Liver (tissue), 9 donors: ENCODE data around the gene P2RX3. TPM values are rescaled to one million over a fixed set of nuclear protein-coding genes. Genes with fewer than 3 reads are reported as not detected.

Experiments
- DNase-seq: peaks from one replicate; pipeline ENCODE4 v3.0.0-alpha.2; 2017; ENCODE audit warnings: low spot score
- H3K27ac ChIP-seq, 2 donors: one replicate each; pipeline ENCODE4 v1.7.0; 2013; ENCODE audit warnings: inconsistent platforms in 2 of 2, low read length in 2 of 2, control low read depth in 1 of 2, low read depth in 1 of 2, mild to moderate bottlenecking in 1 of 2
- H3K27me3 ChIP-seq, 4 donors: one replicate each; pipeline versions ENCODE4 v1.6.1 to v1.7.0; 2013; ENCODE audit warnings: low read length in 3 of 4, inconsistent platforms in 1 of 4, mild to moderate bottlenecking in 1 of 4, moderate library complexity in 1 of 4; ENCODE audit not compliant: control insufficient read depth in 4 of 4, insufficient read depth in 4 of 4
- H3K36me3 ChIP-seq, 4 donors: one replicate each; pipeline versions ENCODE4 v1.6.1 to v1.7.0; 2013; ENCODE audit warnings: low read length in 3 of 4, mild to moderate bottlenecking in 3 of 4, low read depth in 1 of 4, moderate library complexity in 1 of 4; ENCODE audit not compliant: control insufficient read depth in 4 of 4, insufficient read depth in 3 of 4
- H3K4me1 ChIP-seq, 4 donors: one replicate each; pipeline versions ENCODE4 v1.6.1 to v1.7.0; 2013; ENCODE audit warnings: low read length in 3 of 4, mild to moderate bottlenecking in 3 of 4, moderate library complexity in 1 of 4; ENCODE audit not compliant: control insufficient read depth in 4 of 4, insufficient read depth in 4 of 4
- H3K4me3 ChIP-seq, 3 donors: one replicate each; pipeline versions ENCODE4 v1.6.1 to v1.7.0; 2013; ENCODE audit warnings: low read length in 3 of 3, control low read depth in 1 of 3, low read depth in 1 of 3, mild to moderate bottlenecking in 1 of 3
- H3K9ac ChIP-seq, 2 donors: one replicate each; pipeline ENCODE4 v1.7.0; 2013; ENCODE audit warnings: low read length in 2 of 2, mild to moderate bottlenecking in 2 of 2, moderate library complexity in 2 of 2, control low read depth in 1 of 2, low read depth in 1 of 2
- H3K9me3 ChIP-seq, 4 donors: one replicate each; pipeline versions ENCODE4 v1.6.1 to v1.7.0; 2013; ENCODE audit warnings: low read length in 3 of 4; ENCODE audit not compliant: control insufficient read depth in 4 of 4
- ATF3 ChIP-seq: IDR thresholded peaks from 2 replicates; pipeline ENCODE4 v1.6.1; 2016; ENCODE audit warnings: antibody characterized with exemption
- CTCF ChIP-seq: fragments of 150-350 bp; IDR thresholded peaks from 2 replicates; pipeline ENCODE4 v1.5.1; 2017; ENCODE audit warnings: improper control_type of control experiment, low read depth, low read length; ENCODE audit not compliant: missing input control
- FOXA1 ChIP-seq: IDR thresholded peaks from 2 replicates; pipeline ENCODE4 v1.6.1; 2016; ENCODE audit warnings: antibody characterized with exemption
- GABPA ChIP-seq, 2 donors: IDR thresholded peaks in 1 of 2; conservative IDR thresholded peaks in 1 of 2; 2 replicates each; pipeline ENCODE4 v1.6.1; 2016; ENCODE audit warnings: antibody characterized with exemption in 2 of 2, mild to moderate bottlenecking in 1 of 2, moderate library complexity in 1 of 2
- HNF4G ChIP-seq: IDR thresholded peaks from 2 replicates; pipeline ENCODE4 v1.6.1; 2016; ENCODE audit warnings: antibody characterized with exemption
- JUND ChIP-seq, 2 donors: IDR thresholded peaks; 2 replicates each; pipeline ENCODE4 v1.6.1; 2016; ENCODE audit warnings: antibody characterized with exemption in 2 of 2
- MAX ChIP-seq: IDR thresholded peaks from 2 replicates; pipeline ENCODE4 v1.6.1; 2016; ENCODE audit warnings: antibody characterized with exemption
- NR2F2 ChIP-seq: IDR thresholded peaks from 2 replicates; pipeline ENCODE4 v1.6.1; 2016; ENCODE audit warnings: antibody characterized with exemption
- RXRA ChIP-seq, 2 donors: IDR thresholded peaks; 2 replicates each; pipeline ENCODE4 v1.6.1; 2017 to 2018; ENCODE audit warnings: antibody characterized with exemption in 2 of 2, mild to moderate bottlenecking in 1 of 2
- SP1 ChIP-seq: IDR thresholded peaks from 2 replicates; pipeline ENCODE4 v1.6.1; 2018; ENCODE audit warnings: antibody characterized with exemption, mild to moderate bottlenecking
- TAF1 ChIP-seq: conservative IDR thresholded peaks from 2 replicates; pipeline ENCODE4 v1.6.1; 2016; ENCODE audit warnings: antibody characterized with exemption, mild to moderate bottlenecking
- YY1 ChIP-seq: IDR thresholded peaks from 2 replicates; pipeline ENCODE4 v1.6.1; 2016; ENCODE audit warnings: antibody characterized with exemption, mild to moderate bottlenecking
- ZBTB33 ChIP-seq: IDR thresholded peaks from 2 replicates; pipeline ENCODE4 v1.6.1; 2016; ENCODE audit warnings: antibody characterized with exemption
- WGBS: extraction: QIAGEN DNeasy Blood & Tissue Kit; methylation state at CpG from one replicate; pipeline ENCODE4 v1.1.7; 2013; 5-methylcytosine and 5-hydroxymethylcytosine counted together
- polyA plus RNA-seq, 2 donors: library from polyadenylated mRNA; stranded (reverse) in 1 of 2; unstranded in 1 of 2; fragments of 200-250 nt in 1 of 2; fragments of >200 nt in 1 of 2; fragmentation: Nextera tagmentation in 1 of 2; extraction: Ambion mirVana in 1 of 2; gene quantifications; one replicate each; pipeline versions ENCODE4 v1.2.1 to v1.2.3, GENCODE V29; 2013 to 2015
- total RNA-seq, 2 donors: library from RNA; depleted of rRNA; stranded (reverse); fragments of >200 nt; gene quantifications; one replicate each; pipeline ENCODE4 v1.2.3, GENCODE V29; 2014
- donor health status: healthy.
- donor health status: healthy.
- donor health status: healthy.
- donor health status: healthy.
- donor health status: healthy.

P2RX3 gene
- total and polyA plus RNA-seq, 4 donors: 0.18 to 0.33 (median 0.23) TPM

- no peak for TF ChIP-seq TAF1
- TF ChIP-seq GABPA (IDR thresholded peaks at IDR 0.05 in 1 of 2, conservative IDR thresholded peaks at IDR 0.05 in 1 of 2): peak in 1 of 2 donors; percentile 54
- Histone ChIP-seq H3K36me3 (peaks cover 4 to 38% (median 18%) of the 10 kb centered on the region in 4 donors), H3K27ac (peak overlapping the region; percentile 92 to 94), H3K9ac (peak overlapping the region; percentile 72), H3K4me3 (peak overlapping the region; percentile 63 to 82 (median 65)), H3K4me1 (peaks cover 7 to 47% (median 41%) of the 10 kb centered on the region in 4 donors), H3K9me3 (no peaks in the 10 kb centered on the region), H3K27me3 (no peaks in the 10 kb centered on the region)
- no peak for DNase-seq
- 14% methylated on average over 6 of the region's 6 CpGs for WGBS
Measured at GRCh38 chr11:57325735-57326048, 12.5 kb upstream of the P2RX3 start.

- Histone ChIP-seq H3K4me1 (peaks cover 2 to 29% (median 21%) of the 10 kb centered on the region in 4 donors), H3K4me3 (no peak overlapping the region), H3K36me3 (peaks cover 6 to 58% (median 36%) of the 10 kb centered on the region in 4 donors), H3K9ac (no peak overlapping the region), H3K9me3 (no peaks in the 10 kb centered on the region), H3K27me3 (no peaks in the 10 kb centered on the region), H3K27ac (no peak overlapping the region)
- no peak for DNase-seq
- TF ChIP-seq SP1 (no peak), ATF3 (no peak), HNF4G (no peak), FOXA1 (no peak), MAX (no peak), RXRA (IDR thresholded peaks at IDR 0.05) (no peak), CTCF (no peak), YY1 (no peak), JUND (IDR thresholded peaks at IDR 0.05) (no peak), NR2F2 (no peak)
- WGBS: 96% methylated on average over 5 of the region's 5 CpGs
Measured at GRCh38 chr11:57327721-57328120, 10.4 kb upstream of the P2RX3 start.

GRCh38 chr11:57330029-57330428, 8.1 kb upstream of the P2RX3 start:
- 94% methylated on average over 9 of the region's 9 CpGs for WGBS
- DNase-seq: no peak
- Histone ChIP-seq H3K4me3 (no peak overlapping the region), H3K36me3 (peaks cover 6 to 64% (median 39%) of the 10 kb centered on the region in 4 donors), H3K9me3 (no peaks in the 10 kb centered on the region), H3K9ac (no peak overlapping the region), H3K27ac (no peak overlapping the region), H3K4me1 (peaks cover 2 to 22% (median 18%) of the 10 kb centered on the region in 4 donors), H3K27me3 (no peaks in the 10 kb centered on the region)
- no peak for TF ChIP-seq MAX
- no peak for TF ChIP-seq SP1
- no peak for TF ChIP-seq JUND (IDR thresholded peaks at IDR 0.05)
- TF ChIP-seq FOXA1: no peak
- TF ChIP-seq YY1: no peak
- no peak for TF ChIP-seq GABPA (IDR thresholded peaks at IDR 0.05 in 1 of 2, conservative IDR thresholded peaks at IDR 0.05 in 1 of 2)
- TF ChIP-seq ZBTB33: no peak
- no peak for TF ChIP-seq HNF4G
- TF ChIP-seq CTCF: no peak
- TF ChIP-seq TAF1: no peak
